HG02852 (cell line): ENCODE results near the gene PCGF1.

Source experiments
- ATAC-seq: cut with Tn5 transposase; IDR thresholded peaks from one replicate; pipeline ENCODE4 v1.9.1; 2021; ENCODE audit warnings: mild to moderate bottlenecking, moderate library complexity; ENCODE audit not compliant: unreplicated experiment

Gene PCGF1

DNA sequence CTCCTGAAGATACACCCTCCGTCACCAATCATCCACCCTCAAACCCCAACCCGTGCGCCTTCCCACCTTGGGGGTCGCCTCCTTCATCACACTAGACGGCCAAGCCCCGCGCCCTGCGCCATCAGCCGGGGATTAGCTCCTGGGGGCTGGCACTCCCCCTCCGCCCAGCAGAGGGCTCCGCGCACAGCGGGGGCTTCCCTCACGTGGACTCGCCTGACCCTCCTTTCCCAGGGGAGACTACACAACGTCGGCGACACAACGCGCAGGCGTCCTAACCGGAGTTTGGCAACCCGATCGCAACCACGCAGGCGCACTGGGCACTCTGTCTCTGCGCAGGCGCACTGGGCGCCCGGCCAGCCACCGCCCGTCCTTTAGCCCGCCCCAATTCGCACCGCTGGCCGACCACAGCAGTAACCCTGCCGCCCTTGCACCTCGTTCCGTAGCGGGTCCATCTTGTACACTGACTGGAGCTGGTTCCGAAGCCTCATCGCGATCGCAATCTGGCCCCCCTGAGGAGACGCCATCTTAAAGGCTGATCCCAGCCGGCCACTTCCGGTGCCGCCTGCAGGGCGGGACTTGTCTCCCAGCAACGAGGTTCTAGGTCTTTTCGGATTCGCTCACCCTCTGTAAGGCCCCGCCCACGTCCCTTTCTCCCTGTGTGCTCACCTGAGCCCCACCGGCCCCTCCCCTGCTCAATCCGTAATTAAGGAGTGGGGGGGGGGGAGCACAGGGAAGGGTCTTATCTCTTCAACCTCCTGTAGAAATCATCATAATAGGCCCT, at the start of gene PCGF1:
TSS of gene PCGF1 (minus strand) at position 551 of the 781 bp plus-strand sequence. CDS start at position 524, 27 bp downstream.
- ATAC-seq = peak; percentile 88

DNA sequence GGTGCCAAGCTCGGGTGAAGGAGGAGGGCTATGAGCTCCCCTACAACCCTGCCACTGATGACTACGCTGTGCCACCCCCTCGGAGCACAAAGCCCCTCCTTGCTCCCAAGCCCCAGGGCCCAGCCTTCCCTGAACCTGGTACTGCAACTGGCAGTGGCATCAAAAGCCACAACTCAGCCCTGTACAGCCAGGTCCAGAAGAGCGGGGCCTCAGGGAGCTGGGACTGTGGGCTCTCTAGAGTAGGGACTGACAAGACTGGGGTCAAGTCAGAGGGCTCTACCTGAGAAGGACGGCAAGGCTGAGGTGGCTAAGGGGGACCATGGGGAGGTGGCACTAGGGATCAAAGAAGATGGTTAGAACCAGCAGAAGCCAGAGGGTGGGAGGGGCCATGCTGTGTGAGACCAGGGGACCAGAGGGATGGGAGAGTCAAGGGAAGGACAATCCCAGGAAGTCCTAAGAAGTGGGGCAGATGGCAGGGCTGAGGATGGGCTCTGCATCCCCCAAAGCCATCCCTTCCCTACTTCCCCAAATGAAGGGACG, 49.4 kb upstream of the PCGF1 start:
- no peak for ATAC-seq

DNA sequence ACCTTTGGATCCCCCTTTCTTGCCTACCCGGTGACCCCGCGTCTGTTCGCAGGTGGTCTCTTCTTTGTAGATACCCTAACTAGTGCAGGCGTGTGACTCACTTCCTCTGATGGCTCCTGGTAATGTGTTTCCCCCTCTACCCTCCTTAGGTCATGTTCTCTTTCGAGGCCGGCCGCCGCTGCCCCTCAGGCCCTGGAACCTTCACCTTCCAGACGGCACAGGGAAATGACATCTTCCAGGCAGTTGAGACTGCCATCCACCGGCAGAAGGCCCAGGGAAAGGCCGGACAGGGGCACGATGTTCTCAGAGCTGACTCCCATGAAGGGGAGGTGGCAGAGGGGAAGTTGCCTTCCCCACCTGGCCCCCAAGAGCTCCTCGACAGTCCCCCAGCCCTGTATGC, 48.7 kb upstream of the PCGF1 start:
- no peak for ATAC-seq

DNA sequence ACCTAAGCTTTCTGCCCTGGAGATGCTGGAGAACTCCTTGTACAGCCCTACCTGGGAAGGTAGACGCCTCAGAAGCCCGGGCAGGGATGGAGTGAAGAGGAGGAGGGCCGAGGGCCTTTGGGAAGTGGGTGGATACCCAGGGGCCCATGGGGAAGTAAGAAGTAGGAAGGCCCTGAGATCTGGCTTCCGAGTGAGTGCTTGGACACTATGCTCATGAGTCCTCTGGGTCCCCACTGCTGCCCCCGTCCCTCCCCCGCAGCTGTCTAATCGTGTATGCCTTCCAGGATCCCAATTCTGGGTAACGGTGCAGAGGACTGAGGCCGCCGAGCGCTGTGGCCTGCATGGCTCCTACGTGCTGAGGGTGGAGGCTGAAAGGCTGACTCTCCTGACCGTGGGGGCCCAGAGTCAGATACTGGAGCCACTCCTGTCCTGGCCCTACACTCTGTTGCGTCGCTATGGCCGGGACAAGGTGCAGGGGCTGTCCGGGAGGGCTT, 48.2 kb upstream of the PCGF1 start:
- ATAC-seq = no peak

DNA sequence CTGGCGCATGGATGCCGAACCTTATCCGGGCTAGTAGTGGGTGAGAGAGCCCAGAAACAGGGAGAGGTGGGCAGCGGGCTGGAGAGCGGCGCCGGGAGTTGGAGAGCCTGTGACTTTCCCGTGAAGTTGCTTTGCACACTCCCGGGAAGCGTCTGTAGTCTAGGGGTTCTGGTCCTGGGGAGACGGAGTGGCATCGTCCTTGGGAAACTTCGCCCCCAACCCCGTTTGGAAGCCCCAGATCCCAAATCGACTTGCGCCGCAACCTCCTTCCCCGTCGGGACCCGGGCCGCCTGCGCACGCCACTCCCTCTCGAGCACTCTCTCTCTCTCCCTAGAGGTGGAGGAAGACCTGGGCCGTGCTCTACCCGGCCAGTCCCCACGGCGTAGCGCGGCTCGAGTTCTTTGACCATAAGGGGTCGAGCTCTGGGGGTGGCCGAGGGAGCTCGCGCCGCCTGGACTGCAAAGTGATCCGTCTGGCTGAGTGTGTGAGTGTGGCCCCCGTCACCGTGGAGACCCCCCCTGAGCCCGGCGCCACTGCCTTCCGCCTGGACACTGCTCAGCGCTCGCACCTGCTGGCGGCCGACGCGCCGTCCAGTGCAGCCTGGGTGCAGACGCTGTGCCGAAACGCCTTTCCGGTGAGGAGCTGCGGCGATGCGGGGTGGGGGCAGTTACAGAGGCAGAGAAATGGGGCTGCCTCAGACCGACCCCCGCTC, 47.5 kb upstream of the PCGF1 start:
- ATAC-seq = peak; percentile 42

DNA sequence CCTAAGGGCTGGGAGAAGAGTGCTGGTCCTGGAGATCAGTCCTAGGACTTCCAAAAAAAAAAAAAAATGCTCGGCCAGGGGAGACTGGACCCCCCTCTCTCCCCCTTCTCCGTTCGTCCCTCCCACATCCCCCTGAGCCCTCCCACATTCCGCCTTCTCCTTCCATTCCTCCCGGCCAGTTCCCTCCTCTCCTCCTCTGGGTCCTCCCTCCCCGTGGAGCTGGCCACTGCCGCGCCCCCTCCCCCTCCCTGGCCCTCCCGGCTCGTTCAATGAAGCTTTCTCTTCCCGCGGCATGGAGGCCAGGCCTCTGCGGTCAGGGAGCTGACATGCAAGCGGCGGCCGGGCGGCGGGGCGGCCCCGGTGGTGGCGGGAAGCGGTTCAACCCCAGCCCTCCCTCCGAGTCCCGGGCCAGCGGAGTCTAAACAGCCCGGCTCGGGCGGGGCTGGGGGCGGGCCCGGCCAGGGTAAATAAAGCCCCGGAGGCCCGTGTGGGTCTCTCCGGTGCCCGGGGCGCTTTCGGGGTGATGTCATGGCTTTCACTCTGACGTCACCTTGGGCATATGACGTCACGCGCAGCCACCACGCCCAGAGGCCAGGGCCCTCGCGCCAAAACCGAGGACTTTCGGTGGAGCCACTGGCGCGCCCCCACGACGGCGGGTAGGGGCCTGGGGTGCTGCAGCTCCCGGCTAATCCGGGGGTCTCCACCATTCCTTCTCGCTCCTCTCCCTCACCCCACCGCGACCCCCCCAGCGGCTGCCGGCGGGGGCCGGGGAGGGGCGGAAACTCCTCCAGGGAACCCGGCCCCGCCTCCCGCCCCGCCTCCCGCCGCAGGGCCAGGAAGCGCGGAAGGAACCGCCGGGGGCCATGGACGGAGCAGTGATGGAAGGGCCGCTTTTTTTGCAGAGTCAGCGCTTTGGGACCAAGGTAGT, 46.7 kb upstream of the PCGF1 start, which contains the start of the genes DOK1 and LOXL3:
TSS of gene DOK1 (plus strand) at position 829 of the 928 bp plus-strand sequence. CDS start at position 864, 35 bp downstream.
TSS of gene LOXL3 (minus strand) at position 51 of the 928 bp plus-strand sequence. CDS start 1,308 bp downstream, outside the sequence.
- ATAC-seq = peak; percentile 54

DNA sequence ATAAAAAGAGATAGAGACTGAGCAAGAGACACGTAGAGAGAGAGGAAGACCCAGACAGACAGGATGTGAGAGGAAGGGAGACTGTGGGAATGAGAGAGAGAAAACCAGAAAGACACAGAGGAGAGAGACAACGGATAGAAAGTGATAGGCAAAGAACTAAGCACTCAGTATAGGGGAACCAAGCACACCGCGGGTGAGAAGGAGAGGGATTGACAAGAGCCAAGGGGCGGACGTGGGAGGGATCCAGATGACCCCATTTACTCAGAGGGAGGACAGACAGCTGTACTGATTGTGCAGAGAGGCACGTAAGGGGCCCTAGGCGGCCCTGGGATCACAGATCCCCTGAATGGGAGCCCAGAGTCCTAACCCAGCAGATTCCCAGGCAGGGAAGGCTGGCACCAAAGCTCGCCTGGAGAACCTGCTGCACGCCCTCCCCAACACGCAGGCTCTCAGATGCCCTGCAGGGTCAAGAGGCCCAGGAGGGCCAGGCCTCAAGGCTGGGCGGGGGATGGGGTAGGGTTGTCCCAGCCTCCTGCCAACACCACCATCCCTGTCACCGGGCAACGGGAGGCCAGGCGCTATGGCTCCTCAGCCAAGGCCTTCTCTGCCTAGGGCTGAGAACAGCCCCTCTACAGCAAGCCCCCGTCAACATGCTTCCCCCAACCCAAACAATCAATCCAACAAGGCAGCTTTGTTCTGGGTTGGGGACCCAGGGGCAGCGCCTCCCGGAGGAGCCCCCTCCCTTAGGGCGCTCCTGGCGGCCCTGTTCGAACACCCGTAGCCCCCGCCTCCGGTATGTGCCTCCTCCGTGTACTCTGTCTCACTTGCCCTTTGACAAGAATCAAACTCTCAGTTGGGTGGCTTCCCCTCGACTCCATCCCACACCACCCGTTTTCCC, 45.7 kb upstream of the PCGF1 start:
- ATAC-seq = no peak

DNA sequence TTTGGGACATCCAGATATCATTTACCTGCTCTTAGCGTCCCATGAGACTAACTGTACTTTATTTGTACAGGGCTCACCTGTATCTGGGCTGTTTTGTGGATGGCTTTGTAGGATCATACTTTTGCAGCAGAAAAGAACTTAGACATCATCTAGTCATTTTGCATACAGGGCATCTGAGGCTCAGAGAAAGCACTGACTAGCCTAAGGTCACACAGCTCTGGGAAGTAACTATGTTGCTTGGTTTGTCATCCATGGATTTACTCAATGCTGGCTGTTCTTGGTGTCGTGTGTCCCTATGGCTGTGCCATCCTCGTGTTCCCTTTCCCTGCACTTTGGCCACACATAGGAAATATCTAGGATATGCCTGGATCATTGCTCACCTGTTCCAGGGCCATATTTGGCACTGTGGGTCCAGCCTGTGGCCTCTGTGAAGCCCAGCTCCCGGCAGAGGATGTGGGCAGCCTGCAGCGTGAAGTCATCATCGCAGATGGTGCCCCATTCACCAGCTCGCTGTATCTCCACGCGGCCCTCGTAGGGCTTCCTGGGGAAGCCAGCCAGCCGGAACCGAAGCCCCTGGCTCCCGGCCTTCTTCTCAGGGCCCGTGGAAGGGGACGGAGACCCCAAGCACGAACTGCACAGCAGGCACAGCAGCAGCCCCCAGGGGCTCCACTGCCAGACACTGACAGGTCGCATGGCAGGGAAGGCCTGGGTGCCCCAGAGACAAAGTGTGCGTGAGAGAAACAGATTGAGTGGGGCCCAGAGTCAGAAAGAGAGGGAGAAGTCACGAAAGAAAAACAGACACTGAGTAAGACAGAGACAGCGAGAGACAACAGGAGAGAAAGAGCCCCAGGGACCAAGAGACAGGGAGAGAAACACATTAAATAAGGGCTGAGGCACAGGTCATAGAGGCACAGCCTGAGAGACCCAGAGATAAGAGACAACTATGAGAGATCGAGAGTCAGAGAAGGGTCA, 44.7 kb upstream of the PCGF1 start:
- no peak for ATAC-seq

DNA sequence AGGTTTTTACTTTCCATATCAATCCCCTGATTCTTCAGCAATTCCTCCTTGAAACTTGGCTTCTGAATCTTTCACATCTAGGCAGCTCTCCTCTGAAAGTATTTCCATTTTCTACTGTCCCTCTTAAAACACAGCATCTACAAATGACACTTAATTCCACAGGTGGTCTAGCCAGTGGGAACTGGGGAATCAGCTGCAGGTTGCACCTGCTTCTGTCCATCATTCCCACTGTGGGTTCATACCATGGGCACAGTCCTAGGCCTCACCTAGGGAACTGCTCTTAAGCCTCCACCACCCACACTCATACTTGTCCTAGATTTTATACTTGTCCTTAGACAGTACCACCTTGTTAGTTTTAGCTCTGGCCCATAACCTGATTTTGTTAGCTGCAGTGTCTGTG, 44.0 kb upstream of the PCGF1 start:
- ATAC-seq = no peak

DNA sequence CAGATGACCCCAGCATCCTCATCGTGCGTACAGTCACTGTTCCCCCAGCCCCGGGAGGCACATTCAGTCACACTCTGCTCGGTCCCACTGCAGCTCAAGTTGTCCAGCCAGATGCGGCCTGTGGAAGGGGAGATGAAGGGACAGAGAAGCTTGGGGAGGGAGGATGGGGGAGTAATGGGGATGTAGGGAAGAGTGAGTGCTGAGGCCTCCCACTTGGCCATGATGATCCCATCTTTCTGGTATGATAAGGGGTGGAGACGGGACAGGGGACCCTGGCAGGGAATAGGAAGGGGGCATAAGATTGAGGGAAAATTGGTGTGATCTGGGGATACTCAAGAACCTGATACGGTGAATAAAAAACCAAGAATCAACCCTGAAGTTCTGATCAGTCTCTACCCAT, 42.7 kb upstream of the PCGF1 start:
- no peak for ATAC-seq

DNA sequence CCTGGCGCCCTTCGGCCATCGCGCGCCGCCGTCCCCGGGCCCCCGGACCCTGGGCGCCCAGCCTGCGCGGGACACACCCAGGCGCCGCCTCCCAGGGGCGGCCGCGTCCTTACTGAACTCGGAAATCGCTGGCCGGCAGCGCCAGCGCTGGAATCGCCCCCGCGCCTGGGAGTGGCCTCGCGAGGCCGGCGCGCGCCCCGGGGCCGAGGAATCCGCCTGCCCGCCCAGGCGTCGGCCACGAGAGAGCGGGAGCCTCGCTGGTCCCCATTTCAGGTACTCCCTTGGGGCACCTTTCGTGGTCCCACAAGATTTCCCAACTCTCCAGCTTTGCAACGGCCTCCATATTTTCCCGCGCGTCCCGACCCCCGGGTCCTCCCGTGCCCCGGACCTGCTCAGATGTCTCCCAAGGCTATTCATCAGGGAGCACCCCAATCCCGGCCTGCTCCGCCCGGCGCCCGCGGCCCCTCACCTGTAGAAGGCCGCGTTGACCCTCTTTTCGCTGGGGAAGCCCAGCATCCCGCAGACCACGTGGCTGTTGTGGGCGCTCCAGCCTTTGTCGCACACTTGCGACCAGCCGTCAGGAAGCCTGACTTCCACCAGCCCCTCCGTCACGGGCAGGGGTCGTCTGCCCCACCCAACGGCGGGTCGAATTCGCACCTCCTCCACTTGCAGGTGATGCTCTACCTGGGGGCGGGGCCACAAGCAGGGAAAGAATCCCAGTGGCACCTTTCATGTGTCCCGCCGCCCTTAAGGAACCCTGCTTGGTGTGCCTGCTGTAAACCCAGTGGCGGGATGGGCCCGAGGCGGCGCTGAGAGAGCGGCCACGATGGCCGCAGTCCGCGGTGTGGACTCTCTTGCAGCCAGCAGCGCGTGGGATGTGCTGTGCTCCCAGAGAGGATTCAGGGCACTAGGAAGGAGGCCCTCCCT, 41.7 kb upstream of the PCGF1 start:
- ATAC-seq = no peak

DNA sequence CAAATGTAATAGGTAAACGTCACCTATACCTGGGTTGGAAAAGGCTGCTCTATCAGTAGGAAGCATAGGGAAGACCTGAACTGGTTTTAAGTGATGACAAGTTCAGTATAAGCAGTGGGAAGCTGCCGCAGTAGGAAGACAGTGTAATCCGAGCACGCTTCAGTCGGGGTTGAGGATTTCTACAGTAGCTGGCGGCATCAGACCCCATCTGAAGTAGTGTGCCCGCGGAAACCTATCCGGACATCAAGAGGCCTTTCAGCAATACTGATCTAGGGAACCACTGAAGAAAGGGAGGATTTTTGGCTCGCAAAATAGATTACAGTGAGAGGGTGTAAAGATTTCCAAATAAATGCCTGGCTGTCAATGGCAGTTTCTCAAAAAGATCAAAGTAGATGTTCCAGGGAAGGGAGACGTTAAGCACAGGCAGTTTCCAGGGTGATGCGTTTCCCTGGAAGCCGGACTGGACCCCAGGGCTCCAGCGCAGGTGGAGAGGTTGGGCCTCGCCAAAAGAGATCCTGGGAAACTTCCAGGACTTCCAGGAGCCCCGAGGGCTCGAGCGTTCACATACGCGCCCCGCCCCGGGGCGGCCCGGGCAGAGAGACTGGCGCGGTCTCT, 40.9 kb upstream of the PCGF1 start:
- ATAC-seq = no peak

DNA sequence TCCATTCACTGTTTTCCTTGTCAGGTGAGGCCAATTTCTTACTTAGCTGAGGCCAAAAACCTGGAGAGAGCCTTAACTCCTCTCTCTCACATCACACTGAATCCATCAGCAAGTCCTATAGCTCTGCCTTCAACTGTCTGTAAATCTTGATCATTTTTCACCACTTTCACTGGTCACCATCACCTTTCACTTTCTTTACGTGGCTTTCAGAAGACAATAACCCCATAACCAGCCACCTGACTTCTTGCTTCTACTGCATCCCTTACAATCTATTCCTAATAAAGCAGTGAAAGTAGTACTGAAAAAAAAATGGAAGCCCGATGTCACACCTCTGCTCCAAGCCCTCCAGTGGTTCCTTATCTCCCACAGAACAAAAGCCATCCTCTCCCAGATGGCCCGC, 38.5 kb upstream of the PCGF1 start:
- ATAC-seq = no peak

DNA sequence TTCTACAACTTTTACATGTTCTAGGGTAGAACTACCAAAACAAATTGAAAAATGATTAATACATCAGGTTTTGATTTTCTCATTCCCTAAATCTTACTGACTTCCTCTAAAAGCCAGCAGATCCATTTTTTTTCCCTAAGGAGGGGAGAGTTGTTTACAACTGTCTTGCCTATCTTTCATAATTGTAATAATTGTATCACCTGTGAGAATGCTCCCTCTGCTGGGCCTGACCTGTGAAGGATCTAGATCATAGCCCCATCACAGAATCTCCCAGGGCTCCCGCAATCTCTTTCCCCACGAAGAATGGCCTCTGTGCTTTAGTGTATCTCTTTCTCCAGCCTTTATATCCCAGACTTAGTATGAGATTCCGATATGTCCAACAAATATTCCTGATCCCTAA, 37.1 kb upstream of the PCGF1 start:
- no peak for ATAC-seq

DNA sequence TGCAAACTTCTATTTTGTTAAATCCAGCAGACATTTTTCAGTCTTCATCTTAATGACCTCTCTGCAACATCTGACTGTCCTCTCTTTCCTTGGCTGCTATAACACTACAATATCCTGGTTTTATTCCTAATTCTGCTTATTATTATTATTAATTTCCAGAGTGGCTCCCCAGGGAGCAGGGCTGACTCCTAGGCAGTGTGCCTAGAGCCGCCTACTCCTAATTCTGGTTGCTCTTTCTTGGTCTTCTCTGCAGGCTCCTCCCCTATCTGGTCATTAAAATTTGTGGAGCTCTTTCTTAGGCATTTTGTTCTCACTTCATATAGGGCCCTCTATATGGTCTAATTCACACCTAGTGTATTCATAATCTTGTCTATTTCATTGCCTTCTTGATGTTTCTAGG, 35.5 kb upstream of the PCGF1 start:
- ATAC-seq = no peak

DNA sequence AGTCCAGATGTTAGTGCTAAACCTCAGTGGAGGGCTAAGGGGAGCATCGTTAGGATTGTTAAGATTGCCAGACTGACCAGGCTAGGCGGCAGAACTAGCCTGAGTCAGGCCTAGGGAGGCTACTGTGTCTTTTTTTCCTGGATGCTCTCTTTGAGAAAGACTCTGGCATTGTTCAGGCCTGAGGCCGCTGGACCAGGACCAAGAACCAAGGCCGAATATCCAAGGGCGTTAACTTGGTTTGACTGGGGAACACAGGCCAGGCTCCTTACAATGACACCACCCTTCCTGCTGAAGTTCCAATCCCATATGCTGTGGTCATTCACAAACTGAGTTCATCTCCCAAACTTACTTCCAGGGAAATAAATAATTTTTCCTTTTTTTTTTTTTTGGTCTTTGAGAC, 32.8 kb upstream of the PCGF1 start:
- ATAC-seq = no peak

DNA sequence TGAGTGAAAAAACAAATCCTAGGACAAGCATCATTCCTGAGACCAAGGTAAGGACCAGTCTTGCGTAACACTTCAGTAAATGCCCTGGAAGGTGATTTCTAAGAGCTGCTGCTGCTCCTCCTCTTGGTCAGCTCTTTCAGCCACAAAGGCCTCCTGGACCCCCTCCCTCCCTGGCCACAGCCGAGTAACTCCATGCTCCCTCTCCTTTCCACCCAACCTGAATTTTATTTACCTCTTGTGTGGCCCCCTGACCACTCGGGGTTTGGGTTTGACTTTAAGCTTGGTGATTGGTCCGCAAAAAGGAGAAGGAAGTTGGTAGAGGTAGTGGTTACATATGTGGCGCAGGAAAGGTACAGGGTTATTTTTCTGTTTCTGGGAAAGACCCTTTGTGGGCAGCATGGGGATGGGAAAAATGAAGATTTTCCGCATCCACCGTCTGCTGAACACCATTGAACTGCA, 31.4 kb upstream of the PCGF1 start:
- no peak for ATAC-seq
